Measurements from ENCODE around the gene SLC25A51. TPM values are rescaled to one million over a fixed set of nuclear protein-coding genes. Genes with fewer than 3 reads are reported as not detected.

SLC25A51 gene
- total RNA-seq, 4 donors from 2014 or later: 36.3 to 52.5 (median 40.4) TPM

DNA sequence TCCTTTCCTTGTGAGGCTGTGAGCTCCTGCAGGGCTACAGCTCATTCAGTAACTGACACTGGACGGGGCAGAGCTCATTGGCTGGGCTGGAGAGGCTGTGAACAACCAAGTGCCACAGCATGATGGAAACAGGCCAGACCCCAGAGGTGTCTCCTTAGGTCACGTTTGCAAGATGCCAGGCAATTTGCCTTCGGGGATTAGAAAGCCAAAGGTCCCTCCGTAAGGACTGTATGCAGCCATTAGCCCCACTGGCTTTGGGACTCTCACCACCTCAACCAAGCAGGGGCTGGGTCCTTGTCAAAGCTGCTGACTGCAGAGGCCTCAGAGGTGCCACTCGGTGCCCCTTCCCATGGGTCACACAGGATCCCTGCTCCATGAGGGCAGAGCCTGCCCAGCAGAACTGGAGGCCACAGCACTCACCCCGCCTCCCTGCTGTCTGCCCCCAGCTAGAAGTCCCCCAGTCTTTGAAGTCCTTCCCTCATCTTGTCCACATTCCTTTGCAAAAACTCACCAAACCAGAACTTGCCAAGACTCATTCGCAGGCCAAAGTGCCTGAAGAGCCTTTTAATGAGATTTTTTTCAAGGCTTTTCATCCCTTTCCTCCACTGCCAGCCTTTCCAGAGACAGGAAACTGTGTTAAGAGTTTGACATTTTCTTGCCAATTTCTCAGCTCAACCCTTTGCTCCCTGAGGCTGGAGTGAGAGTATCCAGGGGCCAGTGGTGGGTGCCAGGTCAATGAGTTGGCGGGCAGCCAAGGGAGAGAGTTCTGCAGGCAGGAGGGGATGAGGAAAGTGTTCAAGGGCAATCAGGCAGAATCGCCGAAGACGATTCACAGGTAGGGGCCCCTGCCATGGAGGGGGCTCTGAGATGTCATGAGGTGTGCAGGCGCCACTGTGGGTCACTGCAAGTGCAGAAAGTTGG lies 39.7 kb upstream of the SLC25A51 start:
- TF ChIP-seq, protein P1, sequence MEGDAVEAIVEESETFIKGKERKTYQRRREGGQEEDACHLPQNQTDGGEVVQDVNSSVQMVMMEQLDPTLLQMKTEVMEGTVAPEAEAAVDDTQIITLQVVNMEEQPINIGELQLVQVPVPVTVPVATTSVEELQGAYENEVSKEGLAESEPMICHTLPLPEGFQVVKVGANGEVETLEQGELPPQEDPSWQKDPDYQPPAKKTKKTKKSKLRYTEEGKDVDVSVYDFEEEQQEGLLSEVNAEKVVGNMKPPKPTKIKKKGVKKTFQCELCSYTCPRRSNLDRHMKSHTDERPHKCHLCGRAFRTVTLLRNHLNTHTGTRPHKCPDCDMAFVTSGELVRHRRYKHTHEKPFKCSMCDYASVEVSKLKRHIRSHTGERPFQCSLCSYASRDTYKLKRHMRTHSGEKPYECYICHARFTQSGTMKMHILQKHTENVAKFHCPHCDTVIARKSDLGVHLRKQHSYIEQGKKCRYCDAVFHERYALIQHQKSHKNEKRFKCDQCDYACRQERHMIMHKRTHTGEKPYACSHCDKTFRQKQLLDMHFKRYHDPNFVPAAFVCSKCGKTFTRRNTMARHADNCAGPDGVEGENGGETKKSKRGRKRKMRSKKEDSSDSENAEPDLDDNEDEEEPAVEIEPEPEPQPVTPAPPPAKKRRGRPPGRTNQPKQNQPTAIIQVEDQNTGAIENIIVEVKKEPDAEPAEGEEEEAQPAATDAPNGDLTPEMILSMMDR (IDR thresholded peaks at IDR 0.05; ENCODE audit: low read depth): no peak

DNA sequence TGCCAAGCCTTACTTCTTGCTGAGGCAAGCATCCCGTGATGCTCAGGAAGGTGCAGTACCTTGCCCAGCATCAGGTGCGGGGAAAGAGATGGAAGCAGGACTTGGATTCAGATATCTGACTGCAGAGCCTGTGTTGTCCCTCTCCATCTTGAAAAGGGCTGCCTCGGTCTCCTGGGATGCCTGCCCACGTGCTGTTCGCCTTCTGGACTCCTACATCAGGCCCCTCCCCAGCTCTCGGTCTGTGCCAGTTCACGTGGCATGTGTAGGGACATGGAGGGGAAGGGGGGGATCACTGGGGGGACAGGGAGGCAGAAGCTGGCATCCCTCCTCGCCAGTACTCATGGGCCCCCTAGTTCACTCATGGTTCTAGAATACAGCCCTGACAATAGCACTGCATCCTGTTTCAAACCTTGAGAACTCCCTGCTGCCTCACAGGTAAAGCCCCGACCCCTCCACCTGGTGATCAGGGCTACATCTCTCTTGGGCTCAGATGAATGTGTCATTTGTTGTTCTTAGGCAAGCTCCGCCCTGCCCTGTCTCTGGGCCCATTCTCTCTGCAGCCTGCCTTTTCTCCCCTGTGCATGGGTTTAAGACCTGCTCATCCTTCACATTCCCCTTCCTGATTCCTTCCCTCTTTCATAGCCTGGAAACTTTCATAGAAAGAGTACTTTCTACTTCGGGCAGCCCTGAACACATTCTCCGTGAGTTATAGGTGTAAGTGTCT lies 38.9 kb upstream of the SLC25A51 start:
- TF ChIP-seq, protein P1 (IDR thresholded peaks at IDR 0.05; ENCODE audit: low read depth): no peak

DNA sequence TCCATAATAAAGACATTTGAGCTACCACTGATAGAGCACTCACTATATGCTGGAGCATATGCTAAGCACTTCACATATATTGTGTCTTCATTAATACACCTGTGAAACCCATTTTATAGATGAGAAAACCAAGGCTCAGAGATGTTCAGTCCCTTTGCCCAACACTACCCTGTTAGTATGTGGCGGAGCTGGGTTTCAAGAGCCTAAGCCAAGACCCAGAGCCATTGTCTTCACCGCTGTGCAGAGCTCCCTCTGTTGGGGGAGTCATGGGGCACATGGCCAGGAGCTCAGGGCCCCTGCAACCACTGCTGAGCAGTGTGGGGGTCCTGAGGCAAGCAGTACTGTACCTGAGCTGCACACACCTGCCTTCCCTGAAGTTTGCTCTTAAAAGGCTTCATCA lies 37.3 kb upstream of the SLC25A51 start:
- TF ChIP-seq, protein P1 (IDR thresholded peaks at IDR 0.05; ENCODE audit: low read depth): no peak

DNA sequence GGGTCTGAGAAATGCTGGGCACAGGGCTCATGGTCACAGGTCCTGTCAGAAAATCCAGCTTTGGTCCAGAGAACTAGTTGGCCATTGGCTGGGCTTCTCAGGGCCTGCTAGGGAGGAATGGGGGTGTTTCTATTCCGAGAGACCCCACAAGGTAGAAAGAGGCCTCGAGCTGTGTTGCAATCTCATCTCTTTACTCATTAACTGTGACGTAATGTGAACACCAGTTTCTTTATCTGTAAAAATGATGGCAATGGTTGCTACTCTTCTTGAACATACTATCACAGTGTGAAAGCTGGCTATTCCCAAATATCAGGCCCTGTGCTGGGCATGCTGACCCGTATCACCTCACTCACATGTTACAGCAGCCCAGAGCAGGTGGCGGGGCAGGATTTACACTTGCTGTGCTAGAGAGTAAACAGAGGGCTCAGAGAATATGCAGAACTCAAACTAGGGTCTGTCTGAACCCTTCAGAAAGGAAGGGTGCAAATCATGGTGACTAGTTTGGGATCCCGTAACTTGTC lies 35.7 kb upstream of the SLC25A51 start:
- TF ChIP-seq, protein P1 (IDR thresholded peaks at IDR 0.05; ENCODE audit: low read depth): no peak

DNA sequence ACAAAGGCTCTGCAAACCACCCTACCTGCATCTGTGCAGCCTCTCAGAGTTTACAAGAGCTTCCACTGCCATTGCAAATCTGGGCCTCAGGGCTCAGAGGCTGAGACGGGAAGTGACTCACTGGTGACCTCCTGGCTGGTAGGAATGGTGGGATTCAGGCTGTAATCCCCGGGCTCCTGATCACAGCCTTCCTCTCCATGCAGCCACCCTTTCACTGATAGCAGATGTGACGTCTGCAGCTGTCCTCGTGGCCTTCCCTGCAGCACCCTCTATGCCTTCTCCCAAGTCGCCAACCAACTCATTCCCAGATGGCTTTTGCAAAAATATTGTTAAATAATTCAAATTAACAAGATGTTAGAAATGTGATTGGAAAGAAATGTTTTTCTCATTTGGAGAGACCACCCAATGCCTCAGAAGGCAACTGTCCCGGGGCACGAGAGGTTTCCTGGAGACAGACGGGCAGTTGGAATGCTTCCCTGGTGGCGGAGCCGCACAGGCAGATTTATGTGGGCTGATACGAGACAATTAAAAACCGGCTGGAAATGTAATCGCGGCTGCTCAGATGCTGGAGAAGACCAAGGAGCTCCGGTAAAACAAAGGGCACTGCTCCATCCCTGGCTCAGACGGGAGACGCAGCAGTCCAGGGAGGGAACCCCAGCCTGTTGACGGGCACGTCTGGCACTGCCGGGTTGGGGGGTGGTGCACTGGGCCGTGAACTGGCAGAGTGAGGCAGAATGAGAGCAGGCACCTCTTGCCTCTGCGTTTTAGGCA lies 34.4 kb upstream of the SLC25A51 start:
- TF ChIP-seq, protein P1 (IDR thresholded peaks at IDR 0.05; ENCODE audit: low read depth): no peak

DNA sequence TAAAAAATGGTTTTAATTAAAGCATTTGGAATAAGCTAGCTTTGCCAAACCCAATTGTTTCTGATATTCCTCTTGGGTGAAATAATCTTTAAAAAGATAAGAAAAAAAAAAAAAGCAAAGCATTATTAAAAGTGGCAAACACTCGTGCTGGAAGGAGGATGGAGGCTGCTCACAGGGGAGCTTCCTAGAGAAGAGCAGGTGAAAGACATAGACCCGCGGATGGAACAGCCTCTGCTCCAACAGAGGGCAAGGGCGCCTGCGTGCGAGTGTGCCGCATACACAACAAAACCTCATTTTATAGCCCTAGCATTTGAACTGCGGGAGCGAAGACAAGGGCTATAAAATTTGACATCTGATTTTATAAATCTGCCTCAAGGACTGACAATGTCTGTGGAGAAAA lies 33.4 kb upstream of the SLC25A51 start:
- TF ChIP-seq, protein P1 (IDR thresholded peaks at IDR 0.05; ENCODE audit: low read depth): no peak
